Stimulated activated CD4-positive, alpha-beta T cell treated with anti-CD3 and anti-CD28 coated beads, Interleukin-2, amount 100 ng/mL, for 24 hours (primary cell): ENCODE measurements around the gene TMEM207.

Experiments used
- DNase-seq, 2 donors: peaks; one replicate each; pipeline ENCODE4 v3.0.0-alpha.2; 2020

TMEM207 gene

DNA sequence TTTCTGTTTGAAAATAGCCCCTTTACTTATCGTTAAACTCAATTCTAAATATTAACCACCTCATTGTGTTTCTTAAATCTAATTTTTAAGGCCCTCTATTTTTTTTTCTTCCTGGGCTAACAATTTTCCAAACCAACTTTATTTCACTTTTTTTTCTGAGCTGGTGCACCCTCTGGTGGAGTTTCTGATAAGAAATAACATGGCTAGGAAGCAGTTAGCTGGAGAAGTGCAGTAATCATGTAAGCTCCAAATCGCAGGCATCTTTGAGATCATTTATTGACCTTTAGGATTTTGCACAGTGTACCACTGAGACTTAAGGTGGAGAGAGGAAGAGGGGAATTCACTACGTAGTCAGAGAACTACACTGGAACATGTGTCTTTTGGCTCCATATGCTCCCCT, 6.4 kb downstream of the TMEM207 start:
- DNase-seq, result no peak

DNA sequence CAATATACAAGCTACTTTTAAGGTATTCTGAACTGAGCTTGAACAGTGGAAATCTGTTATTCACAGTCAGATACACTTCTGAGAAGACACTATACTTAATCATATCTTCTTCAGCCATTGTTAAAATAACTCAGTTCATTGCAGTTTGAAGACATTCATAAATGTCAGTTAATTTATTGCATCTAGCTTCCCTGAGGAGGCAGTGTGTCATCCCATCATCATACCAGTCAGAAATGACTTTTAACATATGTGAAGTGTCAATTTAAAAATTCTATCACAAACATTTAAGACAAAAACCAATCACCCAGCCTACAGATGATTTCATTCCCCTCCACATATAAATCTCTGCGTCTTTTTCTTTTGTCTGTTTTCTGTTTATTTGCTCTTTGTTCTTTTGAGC, 7.5 kb downstream of the TMEM207 start:
- no peak for DNase-seq

DNA sequence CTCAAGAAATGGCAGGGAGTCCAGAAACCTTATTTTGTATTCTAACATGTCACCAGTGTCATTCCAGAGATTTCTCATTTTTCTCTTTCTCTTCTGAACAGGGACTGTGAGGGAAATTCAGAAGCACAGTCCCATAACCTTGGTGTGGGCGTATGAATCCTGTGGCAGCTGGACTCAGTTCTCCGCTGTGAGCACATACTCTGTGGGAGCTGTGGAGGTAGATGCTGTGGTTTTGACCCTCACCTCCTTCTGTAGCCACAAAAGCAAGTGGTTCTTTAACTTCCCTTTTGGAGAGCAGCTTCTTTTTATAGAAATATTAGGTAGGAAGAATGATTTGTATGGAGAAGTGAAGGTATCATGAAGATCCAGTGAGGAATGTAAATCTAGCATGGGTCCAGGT, 13.4 kb downstream of the TMEM207 start:
- DNase-seq, result no peak

DNA sequence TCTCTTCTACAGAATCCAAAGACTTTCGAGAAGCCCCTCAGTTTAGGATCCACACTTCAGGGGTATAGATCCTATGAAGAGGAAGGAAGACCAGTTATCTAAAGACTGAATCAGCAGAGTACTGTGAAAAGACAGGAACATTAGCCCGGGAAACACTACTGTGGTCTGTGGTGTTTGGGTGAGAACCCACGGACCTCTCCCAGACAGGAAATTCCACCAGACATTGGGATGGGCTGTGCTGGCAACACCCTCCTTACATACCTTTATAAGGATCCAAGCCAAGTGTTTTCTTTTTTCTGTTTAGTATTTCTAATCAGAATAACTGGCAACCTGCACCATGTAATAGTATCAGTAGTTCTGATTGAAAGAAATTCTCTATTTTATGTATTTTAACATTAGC, 14.1 kb downstream of the TMEM207 start:
- DNase-seq, result no peak

DNA sequence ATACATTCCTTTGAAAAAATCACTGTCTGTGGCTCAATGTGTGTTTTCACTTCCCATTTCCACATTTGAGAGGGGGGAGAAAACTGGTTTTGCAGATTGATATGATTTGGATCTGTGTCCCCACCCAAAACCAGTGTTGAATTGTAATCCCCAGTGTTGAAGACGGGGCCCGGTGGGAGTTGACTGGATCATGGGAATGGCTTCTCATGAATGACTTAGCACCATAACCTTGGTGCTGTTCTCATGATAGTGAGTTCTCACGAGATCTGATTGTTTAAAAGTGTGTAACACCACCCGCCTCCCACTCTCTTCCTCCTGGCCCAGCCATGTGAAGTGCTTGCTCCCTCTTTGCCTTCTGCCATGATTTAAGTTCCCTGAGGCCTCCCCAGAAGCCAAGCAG, 16.1 kb downstream of the TMEM207 start:
- DNase-seq, result no peak

DNA sequence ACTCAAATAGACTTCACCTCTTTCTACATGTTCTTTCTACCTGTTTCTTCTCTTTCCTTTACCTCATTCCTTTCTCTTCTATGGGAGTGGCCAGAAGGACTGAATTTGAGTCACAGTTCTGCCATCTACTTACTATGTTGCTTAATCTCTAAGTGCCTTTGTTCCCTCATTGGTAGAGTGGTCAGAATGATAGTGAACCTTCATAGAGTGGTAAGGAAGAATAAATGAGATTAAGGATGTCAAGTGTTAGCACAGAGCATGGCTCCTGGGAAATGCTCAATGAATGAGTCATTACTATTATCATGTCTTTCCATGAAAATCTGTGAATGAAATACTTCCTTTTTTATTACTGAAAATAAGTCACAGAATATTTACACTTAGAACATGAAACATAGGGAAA, 17.5 kb downstream of the TMEM207 start:
- no peak for DNase-seq

DNA sequence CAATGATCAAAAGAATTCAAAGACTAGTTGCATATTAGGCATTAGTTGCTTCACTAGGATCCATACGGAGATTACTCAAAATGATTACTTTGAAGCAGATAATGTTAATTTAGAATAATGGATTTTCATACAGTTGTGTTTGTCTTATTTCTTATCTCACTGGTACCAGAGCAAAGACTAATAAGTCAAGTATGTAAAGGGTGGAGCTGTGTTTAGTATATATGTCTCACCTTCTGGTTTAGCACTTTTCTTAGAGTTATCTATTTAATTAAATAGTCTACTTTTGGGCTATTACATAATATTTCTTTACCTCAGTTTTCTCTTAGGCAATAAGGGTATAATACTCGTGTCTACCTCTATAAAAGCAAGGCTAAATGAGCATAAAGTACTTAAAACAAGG, 18.8 kb downstream of the TMEM207 start:
- DNase-seq, result no peak

DNA sequence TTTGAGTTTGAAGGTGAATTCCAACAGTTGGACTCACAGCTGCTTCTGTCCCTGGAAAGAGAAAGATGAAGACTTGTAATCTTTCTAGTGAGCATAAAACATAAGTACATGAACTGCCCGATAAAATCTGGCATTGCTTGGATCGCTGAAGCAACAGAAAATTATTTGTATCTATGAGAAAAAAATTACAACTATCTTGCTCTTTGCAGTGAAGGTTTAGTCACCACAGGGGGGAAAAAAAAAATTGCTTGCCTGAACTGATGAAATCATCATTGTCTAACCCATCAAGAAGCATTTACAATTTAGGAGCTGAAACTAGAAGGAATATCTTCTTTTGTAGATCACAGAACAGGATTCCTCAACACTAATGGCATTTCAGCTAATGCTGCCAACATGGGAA, 20.0 kb downstream of the TMEM207 start:
- no peak for DNase-seq

DNA sequence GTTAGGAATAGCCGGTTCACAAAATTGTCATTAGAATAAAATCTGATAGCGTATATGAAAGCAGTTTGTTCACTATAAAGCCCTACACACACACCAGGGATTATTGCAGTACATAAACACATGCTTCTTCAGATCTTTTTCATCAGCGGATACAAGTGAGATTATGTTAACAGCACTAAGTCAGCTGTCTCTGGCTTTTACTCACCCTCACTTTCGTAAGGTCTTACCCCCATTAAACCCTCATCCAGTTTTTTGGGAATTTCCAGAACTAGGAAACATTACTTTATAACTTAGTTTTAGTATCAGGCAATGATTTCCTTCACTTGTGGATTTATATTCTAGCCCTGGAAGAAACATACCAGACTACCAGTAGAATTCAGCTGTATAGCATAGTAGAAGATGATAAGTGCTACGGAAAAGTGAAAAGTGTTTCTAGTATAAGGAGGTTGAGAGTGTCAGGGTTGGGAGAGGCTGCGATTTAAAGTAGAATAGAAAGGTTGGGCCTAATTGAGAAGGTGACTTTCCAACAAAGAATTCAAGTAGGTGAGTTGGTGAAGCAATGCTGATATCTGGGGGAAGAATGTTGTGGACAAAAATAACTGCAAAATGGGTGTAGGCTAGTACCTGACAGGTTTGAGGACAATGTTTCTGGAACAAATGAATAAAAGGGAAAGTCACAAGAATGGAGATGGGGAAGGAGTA, 22.7 kb downstream of the TMEM207 start:
- DNase-seq, result no peak

DNA sequence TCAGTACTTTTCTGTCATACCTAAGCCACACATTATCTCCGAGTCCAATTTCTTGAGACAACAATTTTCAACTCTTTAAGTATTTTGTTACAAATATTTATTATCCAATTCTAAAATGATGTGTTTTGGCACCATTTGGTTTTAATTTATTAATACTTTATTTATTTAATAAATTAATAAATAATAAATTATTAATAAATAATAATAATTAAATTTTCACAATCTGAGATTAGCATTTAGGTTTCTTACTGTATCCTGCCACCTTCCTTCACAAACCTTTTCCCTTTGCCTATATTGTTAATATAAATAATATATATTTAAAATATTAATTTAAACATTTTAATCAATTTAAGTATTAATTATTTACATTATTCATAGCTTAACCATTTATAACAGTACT, 23.9 kb downstream of the TMEM207 start:
- no peak for DNase-seq

DNA sequence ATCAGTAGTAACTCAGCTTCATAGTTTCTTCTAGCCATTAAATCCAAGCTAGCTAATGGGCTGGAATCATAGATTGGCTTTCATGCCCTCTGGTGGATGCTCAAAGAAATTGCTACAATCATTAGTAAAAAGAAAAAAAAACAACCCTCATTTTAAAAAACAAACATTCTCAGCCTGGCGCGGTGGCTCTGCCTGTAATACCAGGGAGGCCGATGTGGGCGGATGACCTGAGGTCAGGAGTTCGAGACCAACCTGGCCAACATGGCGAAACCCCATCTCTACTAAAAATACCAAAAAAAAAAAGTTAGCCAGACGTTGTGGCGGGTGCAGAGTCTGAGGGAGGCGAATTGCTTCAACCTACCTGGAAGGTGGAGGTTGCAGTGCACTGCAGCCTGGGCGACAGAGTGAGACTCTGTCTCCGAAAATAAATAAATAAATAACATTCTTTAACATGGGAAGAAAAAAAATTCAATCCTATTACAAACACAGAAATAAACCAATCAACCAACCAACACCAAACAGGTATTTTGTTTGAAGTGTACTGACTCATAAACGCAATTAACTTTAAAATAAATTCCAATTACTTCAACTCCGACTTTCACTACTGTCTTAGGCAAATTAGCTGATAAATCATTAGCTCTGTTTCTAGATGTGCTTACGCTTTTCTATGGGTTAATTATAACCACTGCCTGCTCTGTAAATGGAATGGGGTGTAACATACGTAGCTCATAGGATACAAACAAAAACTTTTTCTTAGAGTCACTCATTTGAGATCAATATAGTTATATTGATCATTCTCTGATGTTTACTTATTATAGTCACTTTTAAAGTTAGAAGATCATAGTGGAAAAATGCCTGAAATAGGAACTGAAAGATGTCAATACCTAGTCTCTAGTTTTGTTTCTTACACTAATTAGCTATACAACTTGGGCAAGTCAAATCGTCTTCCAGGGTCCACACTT, 24.9 kb downstream of the TMEM207 start:
- DNase-seq, result peak; percentile 38 to 43

DNA sequence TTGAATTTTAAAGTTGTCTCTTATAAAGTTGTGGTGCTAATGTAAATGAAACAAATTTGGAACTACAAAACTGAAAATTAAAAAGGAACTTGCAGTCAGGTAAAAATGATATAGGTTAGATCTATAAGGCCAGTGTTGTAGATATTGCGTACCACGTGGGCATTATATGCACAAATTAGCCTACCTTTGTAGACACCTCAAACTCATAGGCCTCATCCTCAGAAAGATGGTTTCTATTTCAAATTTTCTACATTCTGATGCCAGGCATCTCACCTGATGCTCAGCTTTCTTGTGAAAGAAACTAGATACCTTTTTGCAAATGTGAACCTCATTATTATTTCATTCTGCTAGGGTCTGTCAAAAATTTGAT, 25.6 kb downstream of the TMEM207 start:
- no peak for DNase-seq

DNA sequence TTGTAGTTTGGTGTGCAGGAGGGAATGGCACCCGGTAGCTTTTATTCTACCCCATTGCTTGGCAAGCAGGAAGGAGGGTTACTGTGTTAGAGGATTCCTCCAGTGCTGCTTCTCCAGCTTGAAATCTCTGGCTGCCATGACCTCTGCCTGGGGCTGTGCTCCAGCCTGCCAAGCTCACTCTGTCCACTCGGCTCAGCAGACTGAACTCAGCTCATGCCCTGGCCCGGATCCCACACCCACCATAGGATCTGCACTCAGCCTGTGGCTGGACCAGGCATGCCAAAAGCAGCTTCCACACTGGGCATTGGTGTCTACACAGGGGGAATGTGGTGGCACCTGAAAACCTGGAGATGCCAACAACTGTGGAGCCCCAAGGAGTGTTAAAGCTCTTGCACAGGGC, 35.4 kb downstream of the TMEM207 start:
- DNase-seq, result no peak

DNA sequence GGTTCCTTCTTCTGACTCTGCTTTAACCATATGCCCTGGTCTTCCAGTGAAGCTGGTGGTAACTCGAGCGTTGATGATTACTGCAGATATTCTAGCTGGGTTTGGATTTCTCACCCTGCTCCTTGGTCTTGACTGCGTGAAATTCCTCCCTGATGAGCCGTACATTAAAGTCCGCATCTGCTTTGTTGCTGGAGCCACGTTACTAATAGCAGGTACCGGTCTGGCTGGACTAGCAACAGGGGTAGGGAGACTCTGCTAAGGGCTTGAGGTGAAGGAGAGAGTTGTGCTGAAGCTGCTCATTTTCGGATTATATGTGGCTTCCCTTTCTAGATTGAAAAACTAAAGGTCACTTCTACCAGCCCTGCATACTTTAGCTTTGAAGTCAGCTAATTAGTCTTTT, 45.0 kb downstream of the TMEM207 start:
- no peak for DNase-seq

DNA sequence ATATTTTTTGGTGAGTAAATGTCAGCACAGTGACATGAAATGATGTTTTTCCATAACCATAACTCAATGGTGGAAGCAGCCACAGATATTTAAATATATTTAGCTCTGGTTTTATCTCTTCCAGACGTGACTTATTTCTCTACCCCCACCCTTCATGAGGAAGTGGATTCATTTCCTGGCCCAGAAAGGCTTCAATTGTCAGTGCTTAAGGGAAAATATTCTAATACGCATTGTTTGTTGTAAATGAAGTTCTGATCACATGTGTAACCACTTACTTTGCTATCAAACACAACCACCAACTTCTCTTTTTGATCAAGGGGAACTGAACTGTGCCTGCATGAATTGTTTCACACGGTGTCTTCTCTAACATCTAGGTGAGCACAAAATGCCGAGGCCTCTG, 47.7 kb downstream of the TMEM207 start:
- no peak for DNase-seq

DNA sequence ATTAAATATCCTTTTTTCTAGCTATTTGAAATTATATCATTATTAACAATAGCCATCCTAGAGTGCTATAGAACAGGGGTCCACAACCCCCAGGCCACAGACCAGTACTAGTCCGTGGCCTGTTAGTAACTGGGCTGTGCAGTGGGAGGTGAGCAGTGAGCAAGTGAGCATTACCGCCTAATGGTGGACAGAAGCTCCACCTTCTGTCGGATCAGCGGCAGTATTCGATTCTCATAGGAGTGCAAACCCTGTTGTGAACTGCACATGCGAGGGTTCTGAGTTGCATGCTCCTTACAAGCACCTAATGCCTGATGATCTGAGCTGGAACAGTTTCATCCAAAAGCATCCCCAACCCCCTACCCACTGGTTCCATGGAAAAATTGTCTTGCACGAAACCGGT, 50.0 kb downstream of the TMEM207 start:
- DNase-seq, result no peak

DNA sequence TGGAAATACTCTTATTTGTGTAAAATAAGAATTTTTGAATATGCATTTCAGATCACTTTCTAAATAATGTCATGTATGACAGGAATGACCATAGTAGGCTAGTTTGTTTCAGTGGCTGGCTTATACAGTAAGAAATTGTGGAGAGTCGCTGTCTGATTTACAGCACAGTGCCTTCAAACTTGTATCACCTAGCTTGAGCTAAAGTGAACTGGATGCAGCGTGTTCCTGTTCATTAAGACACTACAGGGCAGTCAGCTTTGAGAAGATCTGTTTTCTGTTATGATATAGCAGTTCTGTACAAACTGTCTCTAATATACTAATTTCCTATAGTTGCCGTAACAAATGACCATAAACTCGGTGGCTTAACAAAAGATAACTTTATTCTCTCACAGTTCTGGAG, 51.8 kb downstream of the TMEM207 start:
- DNase-seq, result no peak

DNA sequence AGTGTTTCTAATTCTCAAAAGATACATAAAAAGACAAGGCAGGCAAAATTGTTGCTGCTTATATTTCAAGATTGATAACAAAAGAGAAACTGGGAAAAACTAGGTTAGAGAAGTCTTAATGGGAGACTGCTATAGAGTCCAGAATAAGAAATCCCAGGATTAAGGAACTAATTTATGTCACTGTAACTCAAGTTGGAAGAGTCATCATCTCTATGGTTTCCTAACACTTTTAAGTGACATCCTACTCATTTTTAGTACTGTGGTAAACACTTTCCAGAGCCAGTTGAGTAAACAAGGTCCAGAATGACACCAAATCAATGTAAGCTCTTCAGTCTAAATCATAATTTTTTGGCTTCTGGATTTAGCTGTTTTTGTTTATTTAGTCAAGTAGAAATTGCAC, 53.7 kb downstream of the TMEM207 start:
- DNase-seq, result no peak

DNA sequence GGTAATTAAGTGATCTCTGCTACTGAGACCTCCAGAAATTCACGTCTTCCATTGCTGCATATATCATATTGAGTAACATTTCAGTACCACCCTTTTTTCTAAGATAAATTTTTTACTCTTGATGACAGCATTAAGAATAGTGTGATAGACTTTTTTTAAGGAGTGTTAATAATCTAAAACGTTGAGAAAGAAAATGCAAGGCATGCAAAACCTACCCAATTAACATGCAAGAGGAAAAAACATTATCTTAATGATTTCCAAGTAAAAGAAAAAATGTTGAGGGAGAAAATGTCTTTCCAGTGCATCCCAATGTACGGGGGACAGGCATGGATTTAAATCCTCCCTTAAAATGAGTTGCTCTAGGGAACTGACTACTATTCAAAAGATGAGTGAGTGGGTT, 61.0 kb downstream of the TMEM207 start:
- no peak for DNase-seq

DNA sequence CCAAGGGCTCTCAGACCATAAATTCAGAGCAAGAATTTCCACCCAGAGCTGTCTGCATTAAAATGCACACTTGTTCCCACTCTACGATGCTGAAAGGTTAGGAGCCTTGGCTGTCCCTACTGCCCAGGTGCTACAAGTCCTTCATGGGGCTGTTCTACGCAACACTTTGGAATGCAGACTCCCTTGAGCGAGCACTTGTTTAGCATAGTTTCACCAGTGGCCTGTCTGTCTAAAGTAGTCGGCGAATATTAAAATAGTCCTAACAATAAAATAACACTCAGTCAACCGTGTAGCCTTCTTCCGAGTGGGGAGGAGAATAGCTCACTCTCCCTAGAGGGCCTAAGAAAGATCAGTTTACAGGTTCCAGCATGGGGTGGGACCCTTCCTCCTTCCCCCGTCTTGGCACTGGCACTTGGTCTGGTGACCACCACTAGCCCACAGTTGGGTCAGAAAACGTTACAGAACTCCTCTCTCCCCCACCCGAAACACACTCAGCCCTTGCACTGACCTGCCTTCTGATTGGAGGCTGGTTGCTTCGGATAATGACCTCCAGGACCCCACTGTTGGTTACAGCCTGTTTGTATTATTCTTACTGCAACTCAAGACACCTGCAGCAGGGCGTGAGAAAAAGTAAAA, 62.0 kb downstream of the TMEM207 start, which contains the start of gene CLDN16:
TSS of gene CLDN16 (plus strand) at position 586 of the 636 bp plus-strand sequence. CDS start 167 bp downstream, outside the sequence.
- DNase-seq, result no peak

DNA sequence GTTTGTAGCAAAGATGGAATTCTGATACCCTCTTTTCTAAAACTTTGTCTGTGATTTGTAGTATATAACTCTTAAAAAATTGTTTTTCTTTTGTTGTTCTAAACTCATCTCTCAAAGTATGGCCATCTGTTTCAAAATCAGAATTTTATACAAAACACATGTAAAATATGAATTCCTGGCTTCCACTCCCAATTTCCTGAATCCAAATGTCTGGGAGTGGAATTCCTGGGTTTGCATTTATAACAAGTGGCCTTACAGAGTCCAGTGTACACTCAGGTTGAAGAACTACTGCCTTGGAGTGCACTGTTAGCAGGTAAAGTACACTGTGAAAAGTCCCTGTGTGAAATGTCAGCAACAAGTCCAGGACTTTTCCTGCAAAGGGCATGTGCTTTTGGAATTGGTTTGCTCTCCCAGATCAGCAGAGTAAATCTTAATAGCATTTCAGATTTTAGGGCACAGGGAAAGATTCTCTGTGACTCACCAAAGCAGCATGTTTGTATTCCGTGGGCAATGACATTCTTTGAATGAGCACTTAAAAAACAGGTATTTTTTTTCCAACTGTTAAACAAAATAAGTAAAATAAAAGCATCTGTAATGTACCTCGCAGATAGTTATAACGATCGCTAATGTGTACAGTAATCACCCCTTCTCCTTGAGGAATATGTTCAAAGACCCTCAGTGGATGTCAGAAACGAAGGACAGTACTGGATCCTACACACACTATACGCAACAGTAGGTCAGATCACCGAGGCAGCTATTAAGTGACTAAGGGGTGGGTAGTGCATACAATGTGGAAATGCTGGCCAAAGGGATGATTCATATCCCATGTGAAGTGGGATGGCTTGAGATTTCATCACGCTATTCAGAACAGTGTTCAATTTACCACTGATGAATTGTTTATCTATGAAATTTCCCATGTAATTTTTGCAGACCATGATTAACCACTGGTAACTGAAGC, 63.7 kb downstream of the TMEM207 start:
- DNase-seq, result no peak

DNA sequence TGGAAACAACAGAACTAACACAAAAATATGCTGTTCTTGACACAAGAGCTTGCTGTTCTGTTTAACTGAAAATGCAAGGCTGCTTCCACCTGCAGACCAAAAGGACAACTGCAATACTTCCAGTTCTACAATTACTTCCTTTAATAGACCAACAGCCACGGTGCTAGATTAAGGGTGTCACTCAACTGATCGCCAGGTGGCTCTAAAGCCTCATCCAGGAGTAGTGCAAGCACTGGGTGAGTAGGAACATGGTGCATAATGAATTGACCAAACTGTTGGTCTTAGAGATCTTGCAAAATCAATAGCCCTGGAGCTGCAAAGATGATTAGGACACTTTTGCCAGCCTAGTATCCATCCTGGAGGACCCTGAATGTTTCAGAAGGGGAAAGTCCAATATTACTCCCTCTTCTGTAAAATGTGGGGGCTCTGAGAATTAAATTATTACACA, 65.4 kb downstream of the TMEM207 start:
- peak in 1 of 2 donors; percentile 2 for DNase-seq
